HG03103 (cell line): ENCODE measurements around the gene TTC7B.

Experiments used
- ATAC-seq: cut with Tn5 transposase; IDR thresholded peaks from one replicate; pipeline ENCODE4 v1.9.1; 2021; ENCODE audit warnings: low read depth; ENCODE audit not compliant: unreplicated experiment

TTC7B gene

GRCh38 chr14:90505531-90505930, 310.7 kb downstream of the TTC7B start:
- no peak for ATAC-seq

- ATAC-seq: no peak
Measured at GRCh38 chr14:90504643-90505042, 311.6 kb downstream of the TTC7B start.

- ATAC-seq: no peak
Measured at GRCh38 chr14:90503582-90503981, 312.6 kb downstream of the TTC7B start.

GRCh38 chr14:90502760-90503159, 313.5 kb downstream of the TTC7B start:
- ATAC-seq: no peak

GRCh38 chr14:90500665-90501370, 315.4 kb downstream of the TTC7B start:
- no peak for ATAC-seq

- ATAC-seq: no peak
Measured at GRCh38 chr14:90499908-90500664, 316.1 kb downstream of the TTC7B start.

GRCh38 chr14:90499121-90499520, 317.1 kb downstream of the TTC7B start:
- ATAC-seq: no peak

GRCh38 chr14:90498198-90498597, 318.0 kb downstream of the TTC7B start:
- no peak for ATAC-seq

- no peak for ATAC-seq
Measured at GRCh38 chr14:90496379-90496778, 319.9 kb downstream of the TTC7B start.

- ATAC-seq: no peak
Measured at GRCh38 chr14:90495357-90496276, 320.6 kb downstream of the TTC7B start.

GRCh38 chr14:90491911-90492531, 324.2 kb downstream of the TTC7B start:
- no peak for ATAC-seq

GRCh38 chr14:90491221-90491885, 324.9 kb downstream of the TTC7B start:
- no peak for ATAC-seq

- ATAC-seq: no peak
Measured at GRCh38 chr14:90490720-90491050, 325.5 kb downstream of the TTC7B start.

GRCh38 chr14:90489916-90490719, 326.1 kb downstream of the TTC7B start:
- no peak for ATAC-seq

- ATAC-seq: no peak
Measured at GRCh38 chr14:90489306-90489705, 326.9 kb downstream of the TTC7B start.

GRCh38 chr14:90488256-90488655, 328.0 kb downstream of the TTC7B start:
- ATAC-seq: no peak

- no peak for ATAC-seq
Measured at GRCh38 chr14:90487462-90487861, 328.8 kb downstream of the TTC7B start.

- ATAC-seq: no peak
Measured at GRCh38 chr14:90487031-90487430, 329.2 kb downstream of the TTC7B start.

GRCh38 chr14:90484291-90484690, 331.9 kb downstream of the TTC7B start:
- ATAC-seq: no peak
